GM21526 (cell line): Measurements from ENCODE around the gene PLEKHG5.

Source experiments
- ATAC-seq: cut with Tn5 transposase; IDR thresholded peaks from one replicate; pipeline ENCODE4 v1.9.1; 2021; ENCODE audit warnings: moderate library complexity; ENCODE audit not compliant: unreplicated experiment, low FRiP score

PLEKHG5 gene

DNA sequence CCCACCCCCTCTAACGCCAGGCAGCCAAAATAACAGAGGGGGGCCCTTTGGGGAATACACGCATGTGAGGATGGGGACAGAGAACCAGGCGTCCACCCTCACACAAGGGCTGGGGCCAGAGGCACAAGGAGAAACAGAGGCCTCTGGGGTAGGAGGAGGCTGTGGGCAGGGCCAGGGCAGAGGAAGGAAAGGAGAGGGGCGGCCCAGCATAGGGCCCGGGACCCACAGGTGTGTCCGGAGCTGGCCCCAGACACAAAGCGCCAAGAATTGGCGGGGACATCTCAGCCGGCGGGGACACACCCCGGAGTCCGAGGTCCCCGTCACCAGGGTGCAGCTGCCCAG, 6.7 kb downstream of the PLEKHG5 start:
- no peak for ATAC-seq

- no peak for ATAC-seq
These were observed 7.7 kb downstream of the PLEKHG5 start for GRCh38 chr1:6483761-6484117.

- no peak for ATAC-seq
These were observed 8.3 kb downstream of the PLEKHG5 start for GRCh38 chr1:6483017-6483760.

DNA sequence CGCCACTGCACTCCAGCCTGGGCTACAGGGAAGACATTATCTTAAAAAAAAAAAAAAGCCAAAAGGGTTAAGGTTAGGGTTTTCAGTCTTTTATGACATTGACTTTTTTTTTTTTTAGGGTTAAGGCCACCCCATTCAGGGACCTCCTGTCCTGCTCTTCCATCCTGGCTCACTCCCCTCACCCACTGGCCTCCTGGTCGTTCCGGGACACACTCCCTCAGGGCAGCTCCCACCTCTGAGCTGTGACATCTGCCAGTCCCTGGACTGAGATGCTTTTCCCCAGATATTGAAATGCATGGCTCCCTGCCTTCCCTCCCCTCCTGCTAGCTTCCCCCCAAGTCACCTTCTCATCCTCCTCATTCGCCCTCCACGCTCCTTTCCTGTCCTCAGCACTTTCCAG, 9.6 kb downstream of the PLEKHG5 start:
- ATAC-seq, result no peak

DNA sequence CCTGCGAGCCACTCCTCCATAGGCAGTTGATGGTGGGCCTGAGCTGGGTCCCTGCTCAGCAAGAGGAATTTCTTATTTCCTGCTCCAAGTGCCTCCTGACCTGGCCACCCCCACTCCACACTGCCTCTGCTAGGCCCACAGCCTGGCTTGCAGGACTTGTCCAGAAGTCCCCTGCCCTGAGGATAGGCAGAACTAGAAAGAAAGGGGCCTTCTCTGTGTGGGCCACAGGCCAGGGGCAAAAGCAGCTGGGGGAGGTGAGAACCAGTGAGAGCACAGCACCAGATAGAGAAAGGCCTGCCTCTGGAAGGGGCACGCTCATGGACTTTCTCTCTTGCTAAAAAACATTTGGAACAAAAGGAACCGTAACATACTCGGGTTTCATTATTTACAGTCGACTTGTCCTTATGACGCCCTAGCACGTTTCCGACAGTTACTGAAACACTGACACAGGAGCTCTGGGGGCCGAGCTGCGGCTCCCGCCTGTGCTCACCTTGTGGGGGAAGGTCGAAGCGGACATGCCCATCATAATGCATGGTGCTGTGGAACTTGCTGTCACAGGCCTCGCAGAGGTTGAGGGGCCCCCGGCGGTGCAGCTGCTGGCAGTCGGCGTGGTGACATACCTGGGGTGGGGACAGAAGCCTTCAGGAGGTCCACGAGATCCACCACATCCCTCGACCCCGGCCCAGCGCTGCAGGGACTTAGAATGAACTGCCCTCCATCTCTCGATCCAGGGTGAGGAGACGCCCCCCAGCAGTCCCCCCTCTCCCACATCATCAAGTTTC, 14.2 kb downstream of the PLEKHG5 start:
- no peak for ATAC-seq

DNA sequence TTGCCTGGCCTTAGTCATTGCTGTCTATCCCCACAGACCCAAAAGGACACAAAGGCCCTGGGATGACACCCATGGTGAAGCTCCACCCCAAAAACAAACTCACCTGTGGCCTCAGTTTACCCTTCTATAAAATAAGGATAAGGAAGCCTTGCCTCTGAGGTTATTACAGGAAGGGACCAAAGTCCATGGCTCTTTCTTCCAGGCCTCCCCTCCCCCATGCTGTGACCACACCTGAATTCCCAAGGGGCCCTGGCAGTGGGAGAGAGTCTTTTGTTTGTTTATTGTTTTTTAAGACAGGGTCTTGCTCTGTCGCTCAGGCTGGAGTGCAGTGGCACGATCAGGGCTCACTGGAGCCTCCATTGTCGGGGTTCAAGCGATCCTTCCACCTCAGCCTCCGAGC, 15.0 kb downstream of the PLEKHG5 start:
- ATAC-seq, result no peak

DNA sequence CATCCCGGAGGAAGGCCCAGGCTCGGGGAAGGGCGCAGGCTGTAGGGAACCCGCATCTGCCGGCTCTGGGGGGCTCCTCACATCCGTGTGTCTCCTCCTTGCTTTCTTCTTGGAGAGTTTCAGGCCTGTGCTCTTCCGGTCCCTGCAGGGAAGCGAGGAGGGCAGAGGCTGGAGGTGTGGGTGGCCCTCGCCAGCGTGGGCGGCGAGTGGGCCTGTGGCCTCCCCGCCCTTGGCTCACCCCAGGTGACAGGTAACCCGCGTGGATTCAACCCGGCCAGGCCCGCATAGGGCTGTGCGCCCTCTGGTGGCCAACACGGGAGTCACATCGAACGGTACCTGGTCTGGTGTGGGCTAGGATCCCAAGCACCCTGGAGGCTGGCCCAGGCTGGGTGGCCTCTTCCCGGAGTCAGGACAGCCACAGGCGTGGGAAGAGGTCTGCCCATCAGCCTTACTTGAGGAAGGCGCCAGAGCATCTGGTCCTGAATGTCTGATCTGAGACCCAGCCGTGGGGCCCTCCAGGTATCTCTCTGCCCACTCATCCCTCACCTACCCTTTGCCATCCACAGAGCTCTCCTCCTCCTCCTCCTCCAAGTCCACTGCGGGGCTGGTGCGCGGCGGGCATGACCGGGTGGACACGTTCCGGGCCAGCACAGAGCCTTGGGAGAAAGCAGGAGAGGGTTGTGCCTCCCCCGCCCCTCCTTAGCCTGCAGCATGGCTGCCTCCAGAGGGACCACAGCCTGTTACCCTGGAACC, 15.9 kb downstream of the PLEKHG5 start:
- ATAC-seq, result no peak

DNA sequence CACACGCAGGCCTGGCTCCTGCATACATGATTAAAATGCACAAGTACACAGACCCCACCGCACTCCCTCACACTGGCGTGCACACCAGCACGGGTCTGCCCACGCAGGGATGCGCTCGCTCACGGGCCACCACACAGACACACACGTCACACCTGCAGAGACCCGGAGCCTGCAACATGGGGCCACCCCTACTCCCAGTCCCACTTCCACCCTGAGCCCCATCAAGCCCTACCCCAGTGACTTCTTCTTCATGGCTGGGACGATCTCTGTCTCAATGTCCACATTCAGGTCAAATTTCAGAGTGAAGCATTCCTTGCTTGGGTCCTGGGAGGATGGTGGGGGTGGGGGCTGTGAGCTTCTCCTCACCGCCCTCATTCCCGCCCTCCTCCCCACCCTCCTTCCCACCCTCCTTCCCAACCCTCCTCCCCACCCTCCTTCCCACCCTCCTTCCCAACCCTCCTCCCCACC, 16.6 kb downstream of the PLEKHG5 start:
- ATAC-seq, result no peak

DNA sequence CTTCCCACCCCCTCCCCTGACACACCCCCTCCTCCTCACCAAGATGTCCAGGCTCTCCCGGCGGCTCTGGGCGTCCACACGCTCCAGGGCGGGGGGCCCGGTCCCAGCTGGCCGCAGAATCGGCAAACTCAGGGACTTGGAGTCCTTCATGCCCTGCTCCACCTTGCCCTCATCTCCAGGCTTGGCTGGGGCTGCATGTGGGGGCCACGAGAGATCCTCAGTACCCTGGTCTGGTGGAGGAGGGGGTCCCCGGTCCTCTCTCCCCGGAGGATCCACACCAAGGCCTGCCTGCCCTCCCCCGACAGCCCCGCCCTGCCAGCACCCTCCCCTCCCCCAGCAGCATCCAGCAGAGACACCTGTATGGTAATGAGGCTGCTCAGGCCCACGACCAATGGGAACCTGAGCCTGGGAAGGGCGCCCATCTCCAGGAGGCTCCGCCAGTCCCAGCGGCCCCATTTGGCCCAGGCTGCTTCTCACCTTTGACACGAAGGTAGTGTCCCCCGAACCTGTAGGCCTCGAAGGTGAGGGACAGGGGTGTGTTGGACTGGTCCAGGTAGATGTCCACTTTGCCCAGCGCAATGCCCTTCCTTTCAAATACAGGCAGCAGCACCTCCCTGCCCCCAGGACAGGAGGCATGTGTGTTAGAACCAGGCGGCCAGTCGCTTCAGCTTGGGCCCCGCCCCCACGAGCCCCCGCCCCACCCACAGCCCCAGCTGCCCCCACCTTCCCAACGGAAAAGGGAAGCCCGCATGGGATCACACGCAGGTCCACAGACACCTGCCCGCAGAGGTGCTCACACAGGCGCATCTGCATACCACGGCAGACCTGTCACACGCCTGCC, 17.3 kb downstream of the PLEKHG5 start:
- no peak for ATAC-seq

DNA sequence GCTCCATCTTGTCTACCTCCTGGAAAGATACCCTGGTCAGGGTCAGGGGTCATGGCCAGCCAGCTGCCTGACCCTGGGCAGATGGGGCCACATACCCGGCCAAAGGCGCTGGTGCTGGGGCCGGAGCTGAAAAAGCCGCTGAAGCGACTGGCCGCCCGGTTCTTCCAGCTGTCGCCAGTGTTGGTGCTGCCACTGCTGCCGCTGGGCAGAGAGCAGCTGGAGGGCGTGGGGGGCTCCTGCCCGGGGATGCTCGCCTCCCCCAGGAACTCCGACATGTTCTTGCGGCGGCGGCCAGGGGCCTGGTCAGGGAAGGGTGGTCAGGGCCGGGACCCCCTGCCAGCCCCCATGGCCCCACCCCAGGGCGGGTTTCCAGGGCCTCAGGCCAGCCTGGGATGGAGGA, 18.3 kb downstream of the PLEKHG5 start:
- ATAC-seq, result no peak

- ATAC-seq, result no peak
These were observed 19.1 kb downstream of the PLEKHG5 start for GRCh38 chr1:6472391-6472790.

DNA sequence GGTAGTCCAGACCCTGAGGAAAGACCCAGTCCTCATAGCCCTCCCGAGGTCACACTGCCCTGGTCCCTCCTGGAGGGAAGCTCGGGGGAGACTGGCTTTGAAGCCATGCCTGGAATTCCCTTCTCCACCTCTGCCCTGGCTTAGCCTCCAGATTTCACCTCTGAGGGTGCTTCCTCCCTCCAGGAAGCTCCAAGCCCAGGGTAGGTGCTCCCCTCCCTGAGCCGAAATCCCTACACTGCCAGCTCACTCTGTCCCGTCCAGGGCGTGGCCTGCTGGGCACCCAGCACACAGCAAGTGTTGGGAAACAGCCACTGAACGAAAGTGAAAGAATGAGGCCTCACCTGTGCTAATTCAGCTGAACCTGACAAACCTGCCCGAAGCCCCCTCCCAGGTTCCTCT, 19.5 kb downstream of the PLEKHG5 start:
- no peak for ATAC-seq

- no peak for ATAC-seq
These were observed 20.1 kb downstream of the PLEKHG5 start for GRCh38 chr1:6471086-6471969.

- no peak for ATAC-seq
These were observed 21.1 kb downstream of the PLEKHG5 start for GRCh38 chr1:6470132-6471085.

- no peak for ATAC-seq
These were observed 22.6 kb downstream of the PLEKHG5 start for GRCh38 chr1:6468729-6469461.

- ATAC-seq, result no peak
These were observed 23.5 kb downstream of the PLEKHG5 start for GRCh38 chr1:6467744-6468688.

GRCh38 chr1:6467224-6467623, 24.2 kb downstream of the PLEKHG5 start:
- no peak for ATAC-seq
